Inferior parietal cortex (tissue), 1 donor: Measurements from ENCODE around the gene PDGFRA.
"Not testable (repeated sequence)": the region's sequence is repeated elsewhere in the genome, so short reads cannot be mapped to it uniquely, and the experiment has no call there.

Experiments used
- DNase-seq: peaks from one replicate; pipeline ENCODE4 v3.0.0-alpha.2; 2016; ENCODE audit errors: extremely low spot score

The PDGFRA gene

DNA sequence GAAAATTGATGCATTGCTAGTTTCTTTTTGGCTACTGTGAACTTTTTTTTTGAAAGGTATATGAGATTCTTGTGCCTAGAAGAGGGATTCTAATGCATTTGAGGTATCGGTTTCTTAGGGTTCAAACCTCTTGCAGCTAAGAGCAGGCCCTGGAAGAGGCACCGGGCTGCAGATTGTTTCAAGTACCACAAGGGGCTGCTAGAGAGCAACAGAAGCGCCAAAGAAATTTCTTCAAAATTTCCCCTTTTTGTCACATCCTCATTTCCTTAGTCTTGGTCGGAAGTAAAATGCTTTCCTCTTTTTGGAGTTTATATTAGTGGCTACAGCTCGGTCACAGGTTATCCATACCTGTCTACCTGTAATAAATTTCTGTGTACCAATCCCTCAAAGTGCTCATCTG lies 89.8 kb downstream of the PDGFRA start:
- peak; percentile 49 for DNase-seq

DNA sequence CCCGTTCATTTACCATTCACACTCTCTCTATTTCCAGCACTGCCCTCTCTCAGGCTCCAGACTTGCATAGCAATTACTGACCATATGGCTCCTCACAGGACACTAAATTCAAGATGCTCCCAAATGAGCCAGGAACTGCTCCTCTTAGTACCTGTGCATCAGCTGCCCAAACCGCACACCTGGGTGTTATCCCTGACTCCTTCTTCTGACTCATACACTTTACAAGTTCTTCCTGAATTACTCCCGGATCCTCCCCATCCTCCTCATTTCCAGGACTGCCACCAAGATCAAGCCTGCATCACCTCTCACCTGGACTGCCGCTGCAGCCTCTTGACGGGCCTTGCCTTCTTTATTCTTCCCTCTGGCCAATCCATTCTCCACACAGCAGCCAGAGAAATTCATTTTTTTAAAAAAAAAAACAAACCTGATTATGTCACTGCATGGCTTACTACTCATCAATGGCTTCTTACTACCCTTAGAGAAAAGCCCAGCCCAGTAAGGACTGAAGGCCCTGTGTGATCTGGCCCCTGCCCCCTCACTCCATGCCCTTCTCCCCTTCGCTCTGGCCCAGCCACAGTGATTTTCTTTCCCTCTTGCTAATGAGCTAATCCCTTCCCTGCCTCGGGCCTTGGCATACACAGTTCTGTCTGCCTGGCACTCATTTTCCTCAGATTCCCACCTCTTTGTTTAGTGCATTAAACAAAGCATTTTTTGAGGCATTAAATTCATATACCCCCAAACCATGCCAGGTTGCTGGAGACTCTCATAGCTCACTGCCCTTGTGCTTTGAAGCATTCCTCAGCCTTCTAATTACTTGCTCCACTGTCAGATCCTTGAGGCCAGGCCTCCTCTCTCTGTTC lies 92.0 kb downstream of the PDGFRA start:
- DNase-seq = no peak

DNA sequence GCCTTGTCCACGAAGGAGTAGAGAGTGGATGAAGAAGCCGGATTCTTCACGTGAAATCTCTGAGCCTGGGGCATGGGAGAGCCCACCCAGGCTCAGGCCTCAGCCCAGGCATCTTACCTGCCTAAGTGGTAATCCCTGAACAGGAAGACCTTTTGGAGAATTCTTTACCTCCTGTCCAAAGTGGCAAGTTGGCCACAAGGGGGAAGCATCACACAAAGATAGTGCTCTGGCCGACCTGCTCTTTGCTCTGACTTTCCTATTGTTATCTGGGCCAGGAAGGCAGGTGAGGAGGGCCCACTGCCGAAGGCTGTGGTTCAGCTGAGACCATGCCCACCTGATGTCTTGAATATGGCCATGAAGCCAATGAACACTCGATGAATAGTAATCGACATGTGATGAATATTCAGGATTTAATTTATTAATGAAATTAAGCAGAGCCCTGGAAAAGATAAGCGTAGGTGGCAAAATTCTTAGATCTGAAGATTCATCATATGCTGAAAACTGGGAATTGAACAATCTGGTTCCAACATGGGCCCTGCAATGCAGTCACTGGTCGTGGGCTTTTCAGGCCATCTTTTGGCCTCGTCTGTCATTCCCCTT lies 93.8 kb downstream of the PDGFRA start:
- DNase-seq = peak; percentile 82

DNA sequence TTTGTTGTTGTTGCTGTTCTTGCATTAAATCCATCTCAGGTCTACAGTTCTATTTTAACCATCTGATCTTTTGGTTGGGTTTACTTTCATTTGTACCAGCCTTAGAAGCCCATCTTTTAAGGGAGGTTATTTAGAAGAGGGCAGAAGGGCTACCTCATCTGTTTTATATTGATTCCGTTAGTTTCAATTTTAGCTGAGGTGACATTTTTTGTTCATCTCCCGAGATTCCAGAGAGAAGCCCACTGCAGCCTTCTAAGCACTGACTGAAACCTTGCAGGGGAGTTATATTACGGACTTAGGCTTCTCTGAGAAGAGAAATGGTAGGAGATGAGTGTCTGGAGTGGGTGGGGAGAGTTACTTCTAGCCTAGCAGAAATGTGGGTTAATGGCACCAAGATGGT lies 101.8 kb downstream of the PDGFRA start:
- DNase-seq = no peak

- peak; percentile 17 for DNase-seq
These were observed 103.4 kb downstream of the PDGFRA start for GRCh38 chr4:54332542-54332941.

GRCh38 chr4:54333657-54334056 lies 104.6 kb downstream of the PDGFRA start:
- peak; percentile 27 for DNase-seq

GRCh38 chr4:54334769-54335168 lies 105.7 kb downstream of the PDGFRA start:
- DNase-seq = not testable (repeated sequence)

DNA sequence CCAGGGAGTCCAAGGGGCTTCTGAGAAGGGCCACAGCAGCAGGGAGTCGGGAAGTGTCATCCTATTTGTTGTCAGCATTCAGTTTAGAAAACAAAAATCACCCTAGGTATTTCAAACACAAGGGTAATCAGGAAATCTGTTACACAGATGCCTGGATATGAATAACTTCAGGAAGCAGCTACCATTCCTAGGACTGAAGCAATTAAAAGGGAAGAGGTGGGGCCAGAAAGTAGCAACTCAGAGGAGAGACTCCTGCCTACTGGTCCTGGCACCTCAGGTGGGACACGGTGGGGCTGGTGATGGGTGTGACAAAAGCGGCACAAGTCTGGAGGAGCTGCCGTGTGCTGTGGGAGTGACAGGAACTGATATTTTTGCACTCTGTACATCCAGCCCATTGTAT lies 107.9 kb downstream of the PDGFRA start:
- DNase-seq = no peak

GRCh38 chr4:54342067-54342466 lies 113.0 kb downstream of the PDGFRA start:
- DNase-seq = not testable (repeated sequence)
